Fibroblast of villous mesenchyme (primary cell): ENCODE measurements around the gene BRWD1. TPM values are rescaled to one million over a fixed set of nuclear protein-coding genes. Genes with fewer than 3 reads are reported as not detected.
A peak's percentile ranks its signal among the peaks of the same experiment; 100 is the strongest.

Experiments
- DNase-seq: peaks from one replicate; pipeline ENCODE4 v3.0.0-alpha.2; 2010; ENCODE audit warnings: low read depth
- H3K4me3 ChIP-seq: 2 replicates; pipeline ENCODE4 v1.5.1; 2011; ENCODE audit warnings: low read depth, mild to moderate bottlenecking, low read length
- CTCF ChIP-seq: IDR thresholded peaks from 2 replicates; pipeline ENCODE4 v1.5.1; 2012; ENCODE audit warnings: low read depth, mild to moderate bottlenecking, low read length; ENCODE audit not compliant: insufficient read depth
- total RNA-seq: library from RNA; depleted of rRNA; stranded (reverse); fragments of >200 nt; gene quantifications from 2 replicates; pipeline ENCODE4 v1.2.3, GENCODE V29; 2012

Gene BRWD1
- total RNA-seq, 1 donor: 75.6 TPM

- no peak overlapping the region for H3K4me3 ChIP-seq
- peak; percentile 55 for DNase-seq
Measured at GRCh38 chr21:39319251-39319756, 5.9 kb upstream of the BRWD1 start.

GRCh38 chr21:39318091-39318959, 4.9 kb upstream of the BRWD1 start:
- no peak for TF ChIP-seq CTCF
- no peak for DNase-seq
- H3K4me3 ChIP-seq: no peak overlapping the region

More at GRCh38 chr21:39319251-39319756, 5.9 kb upstream of the BRWD1 start:
- no peak for TF ChIP-seq CTCF

- TF ChIP-seq CTCF: no peak
- no peak for DNase-seq
Measured at GRCh38 chr21:39317134-39318090, 4.0 kb upstream of the BRWD1 start.

GRCh38 chr21:39316729-39317128, 3.3 kb upstream of the BRWD1 start:
- H3K4me3 ChIP-seq: no peak overlapping the region
- DNase-seq: no peak
- no peak for TF ChIP-seq CTCF

More at GRCh38 chr21:39317134-39318090, 4.0 kb upstream of the BRWD1 start:
- no peak overlapping the region for H3K4me3 ChIP-seq

- DNase-seq: no peak
- no peak for TF ChIP-seq CTCF
Measured at GRCh38 chr21:39315603-39316445, 2.4 kb upstream of the BRWD1 start.

More at GRCh38 chr21:39315603-39316445, 2.4 kb upstream of the BRWD1 start:
- no peak overlapping the region for H3K4me3 ChIP-seq
